GM18517 (cell line): Measurements from ENCODE around the gene OR8U1.
"Not testable (repeated sequence)": the region's sequence is repeated elsewhere in the genome, so short reads cannot be mapped to it uniquely, and the experiment has no call there.

Experiments used
- ATAC-seq: cut with Tn5 transposase; IDR thresholded peaks from one replicate; pipeline ENCODE4 v1.9.1; 2021; ENCODE audit warnings: mild to moderate bottlenecking, moderate library complexity; ENCODE audit not compliant: unreplicated experiment

The OR8U1 gene

DNA sequence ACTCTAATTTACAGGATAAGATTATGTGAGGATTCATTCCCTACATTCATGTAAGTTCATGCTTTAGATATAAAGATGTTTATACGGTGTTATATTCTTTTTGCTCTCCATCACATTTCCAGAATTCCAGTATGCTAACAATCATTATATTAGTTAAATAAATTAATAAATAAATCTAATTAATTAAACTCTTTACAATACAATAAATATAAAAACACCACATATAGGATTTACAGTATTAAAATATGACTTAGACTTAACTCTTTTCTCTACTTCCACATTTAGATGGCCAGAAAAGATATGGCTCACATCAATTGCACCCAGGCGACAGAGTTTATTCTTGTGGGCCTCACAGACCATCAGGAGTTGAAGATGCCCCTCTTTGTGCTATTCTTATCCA lies at the start of gene OR8U1:
Gene OR8U1, plus strand, starts transcription at position 301 of the 400 bp plus-strand sequence. Its CDS starts 0 bp downstream, at position 301.
- ATAC-seq = no peak

DNA sequence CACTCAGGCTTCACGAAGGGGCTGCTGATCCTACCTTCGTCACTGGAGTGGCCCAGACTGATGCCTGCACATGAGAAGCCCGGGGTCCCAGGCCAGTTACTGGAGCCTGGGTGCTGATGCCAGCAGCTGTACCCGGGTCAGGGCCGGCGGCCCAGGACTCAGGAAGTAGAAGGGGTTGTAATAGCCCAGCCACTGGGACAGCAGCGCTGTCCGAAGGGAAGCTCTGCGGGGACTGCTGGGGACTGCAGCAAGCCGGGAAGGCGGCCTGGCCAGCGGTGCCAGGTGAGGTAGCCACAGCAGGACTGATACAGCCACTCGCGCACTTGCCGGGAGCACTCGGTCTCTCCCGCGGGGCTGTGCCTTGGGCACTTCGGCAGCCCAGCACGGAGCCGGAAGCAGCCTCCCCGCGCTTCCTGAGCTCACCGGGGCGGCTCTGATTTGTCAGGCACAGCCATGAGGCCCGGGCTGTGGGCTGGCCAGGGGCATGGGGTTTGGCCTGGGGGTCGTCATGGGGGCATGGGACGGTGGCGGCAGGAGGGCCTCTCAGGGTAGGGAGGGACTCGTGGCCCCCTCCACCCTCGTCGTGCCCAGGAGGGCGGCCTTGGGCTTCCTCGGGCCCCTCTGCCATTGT lies 43.4 kb upstream of the OR8U1 start:
- ATAC-seq = no peak

DNA sequence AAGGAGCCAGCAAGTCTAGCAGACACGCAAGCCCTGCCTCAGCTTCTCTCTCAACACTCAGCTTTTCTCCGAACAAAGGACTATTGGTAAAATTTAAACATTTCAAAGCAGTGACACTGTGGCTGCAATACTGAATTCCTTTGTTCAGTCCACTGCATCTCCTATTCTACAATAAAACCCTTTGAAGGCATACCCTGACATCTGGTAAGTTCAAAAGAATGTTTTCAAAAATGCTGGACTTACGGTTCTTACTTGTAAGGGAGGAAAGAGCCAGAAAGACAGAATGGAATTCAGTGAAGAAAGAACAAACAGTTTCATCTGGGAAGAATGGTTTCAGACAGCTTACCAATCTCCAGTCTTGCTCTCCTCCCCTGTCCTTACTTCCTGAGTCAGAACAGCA lies 42.3 kb upstream of the OR8U1 start:
- no peak for ATAC-seq

DNA sequence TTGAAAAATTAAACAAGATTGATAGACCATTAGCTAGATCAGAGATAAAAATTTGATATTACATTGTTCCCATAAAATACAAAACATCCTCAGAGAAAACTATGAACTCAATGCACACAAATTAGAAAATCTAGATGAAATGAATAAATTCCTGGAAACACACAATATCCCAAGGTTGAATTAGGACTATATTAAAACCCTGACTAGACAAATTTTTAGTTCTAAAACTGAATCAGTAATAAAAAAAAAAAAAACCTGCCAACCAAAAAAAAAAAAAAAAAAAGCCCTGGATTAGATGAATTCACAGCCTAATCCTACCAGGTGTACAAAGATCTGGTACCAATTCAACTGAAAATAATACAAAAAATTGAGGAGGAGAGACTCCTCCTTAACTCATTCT lies 35.1 kb upstream of the OR8U1 start:
- ATAC-seq = no peak

DNA sequence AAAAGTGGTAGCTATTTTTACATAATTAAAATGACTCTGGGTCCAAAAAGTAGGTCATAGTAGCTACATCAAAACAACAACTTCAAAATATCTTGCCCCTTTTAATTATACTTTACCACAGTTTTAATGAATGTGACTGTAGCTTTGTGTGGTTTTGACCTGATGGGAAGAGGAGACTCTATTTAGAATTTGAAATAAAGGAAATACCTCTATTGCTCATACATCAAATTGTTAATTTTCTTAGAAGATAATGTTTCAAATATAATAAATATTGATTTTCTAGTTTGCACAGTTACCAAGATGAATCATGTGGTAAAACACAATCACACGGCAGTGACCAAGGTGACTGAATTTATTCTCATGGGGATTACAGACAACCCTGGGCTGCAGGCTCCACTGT lies 29.7 kb upstream of the OR8U1 start, which contains the start of gene OR8K1:
Gene OR8K1, plus strand, starts transcription at position 301 of the 400 bp plus-strand sequence. Its CDS starts 0 bp downstream, at position 301.
- no peak for ATAC-seq

DNA sequence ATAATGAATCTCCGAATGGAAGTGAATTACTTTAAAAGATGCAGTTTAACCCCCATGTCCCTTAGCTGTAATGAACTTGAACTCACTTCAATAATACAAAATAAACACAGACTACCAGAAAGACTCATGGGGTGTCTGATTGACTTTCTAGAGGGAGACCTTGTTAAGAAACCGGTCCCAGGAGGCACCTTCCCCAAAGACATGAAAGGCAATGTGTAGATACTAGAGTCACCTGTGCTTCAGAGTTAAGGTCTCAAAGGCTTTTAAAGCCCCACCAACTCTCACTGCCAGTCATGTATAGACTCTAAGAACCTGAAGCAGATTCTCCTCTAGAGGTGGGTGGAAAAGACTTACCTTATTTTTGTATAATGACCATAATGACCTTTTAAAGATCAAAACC lies 21.4 kb upstream of the OR8U1 start, which contains the start of gene OR8J1:
Gene OR8J1, plus strand, starts transcription at position 301 of the 400 bp plus-strand sequence. CDS start 5,956 bp downstream, outside the sequence.
- ATAC-seq = no peak

DNA sequence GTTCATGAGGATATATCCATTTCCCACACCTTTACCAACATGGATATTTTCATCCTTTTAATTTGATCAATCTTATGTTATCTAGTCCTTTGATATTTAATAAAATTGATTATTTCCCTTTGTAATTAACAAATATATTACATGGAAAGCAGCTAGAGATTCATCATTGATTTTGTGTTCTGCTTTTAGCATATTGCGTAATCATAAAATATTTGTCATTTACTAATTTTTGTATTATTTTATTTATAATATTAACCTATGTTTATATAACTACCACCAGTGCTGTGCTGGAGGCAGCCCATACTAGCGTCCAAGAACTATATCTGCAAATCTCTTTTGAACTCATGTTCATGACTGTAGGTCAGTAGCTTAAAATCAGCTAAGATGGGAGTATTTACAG lies 4.7 kb downstream of the OR8U1 start:
- no peak for ATAC-seq

DNA sequence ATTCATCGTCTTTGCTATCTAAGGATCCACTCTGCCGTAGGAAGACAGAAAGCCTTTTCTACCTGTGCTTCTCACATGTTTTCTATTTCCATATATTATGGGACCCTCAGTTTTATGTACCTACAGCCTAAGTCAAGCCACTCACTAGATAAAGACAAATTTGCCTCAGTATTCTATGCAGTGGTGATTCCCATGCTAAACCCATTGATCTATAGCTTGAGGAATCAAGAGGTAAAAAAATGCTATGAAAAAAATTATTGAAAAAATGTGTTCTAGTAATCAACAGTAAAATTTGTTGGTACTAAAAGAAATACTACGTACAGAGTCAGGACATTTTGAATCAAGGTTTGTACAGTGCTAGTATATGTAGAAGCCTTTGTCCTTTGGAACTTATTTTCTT lies 19.0 kb downstream of the OR8U1 start:
- no peak for ATAC-seq

DNA sequence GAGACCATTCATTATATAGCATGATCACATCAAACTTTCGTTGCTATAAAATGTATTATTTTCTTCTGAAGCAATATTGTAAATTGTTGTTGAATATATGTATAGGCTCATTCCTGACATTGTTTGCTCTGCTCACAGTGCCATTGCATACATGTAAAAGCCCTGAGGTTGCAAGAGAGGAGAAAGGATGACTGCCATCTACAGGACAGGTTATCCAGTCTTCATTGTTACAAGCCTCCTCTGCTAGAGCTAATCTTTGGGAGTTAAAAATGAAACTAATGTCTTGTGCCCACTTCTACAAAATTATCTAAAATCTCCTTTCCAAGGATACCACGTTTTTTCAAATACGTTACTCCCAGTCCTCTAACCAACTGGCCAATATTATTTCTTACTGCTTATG lies 20.6 kb downstream of the OR8U1 start:
- no peak for ATAC-seq

DNA sequence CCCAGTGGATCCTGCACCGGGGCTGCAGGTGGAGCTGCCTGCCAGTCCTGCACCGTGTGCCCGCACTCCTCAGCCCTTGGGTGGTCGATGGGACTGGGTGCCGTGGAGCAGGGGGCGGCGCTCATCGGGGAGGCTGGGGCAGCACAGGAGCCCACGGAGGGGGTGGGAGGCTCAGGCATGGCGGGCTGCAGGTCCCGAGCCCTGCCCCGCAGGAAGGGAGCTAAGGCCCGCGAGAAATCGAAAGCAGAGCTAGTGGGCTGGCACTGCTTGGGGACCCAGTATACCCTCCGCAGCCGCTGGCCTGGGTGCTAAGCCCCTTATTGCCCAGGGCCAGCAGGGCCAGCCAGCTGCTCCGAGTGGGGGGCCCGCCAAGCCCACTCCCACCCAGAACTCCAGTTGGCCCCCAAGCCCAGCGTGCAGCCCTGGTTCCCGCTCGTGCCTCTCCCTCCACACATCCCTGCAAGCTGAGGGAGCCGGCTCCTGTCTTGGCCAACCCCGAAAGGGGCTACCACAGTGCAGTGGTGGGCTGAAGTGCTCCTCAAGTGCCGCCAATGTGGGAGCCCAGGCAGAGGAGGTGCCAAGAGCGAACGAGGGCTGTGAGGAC lies 26.5 kb downstream of the OR8U1 start:
- ATAC-seq = not testable (repeated sequence)

DNA sequence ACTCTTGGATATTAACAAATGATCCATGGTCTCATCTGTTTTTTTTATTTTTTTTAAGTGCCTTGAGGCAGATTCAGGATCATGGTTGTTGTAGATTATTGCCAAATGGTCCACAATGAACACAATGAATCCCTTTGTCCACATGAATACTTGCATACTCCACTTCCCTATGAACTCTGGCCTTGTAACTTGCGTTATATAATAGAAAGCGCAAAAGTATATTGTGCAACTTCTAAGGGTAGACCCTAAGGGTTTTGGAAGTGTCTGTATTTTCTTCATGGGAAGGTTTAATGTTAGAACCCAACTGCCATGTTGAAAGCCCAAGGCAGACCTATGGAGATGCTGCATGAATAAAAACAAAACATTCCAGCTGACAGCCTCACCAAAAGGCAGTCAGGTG lies 29.0 kb downstream of the OR8U1 start:
- ATAC-seq = no peak

DNA sequence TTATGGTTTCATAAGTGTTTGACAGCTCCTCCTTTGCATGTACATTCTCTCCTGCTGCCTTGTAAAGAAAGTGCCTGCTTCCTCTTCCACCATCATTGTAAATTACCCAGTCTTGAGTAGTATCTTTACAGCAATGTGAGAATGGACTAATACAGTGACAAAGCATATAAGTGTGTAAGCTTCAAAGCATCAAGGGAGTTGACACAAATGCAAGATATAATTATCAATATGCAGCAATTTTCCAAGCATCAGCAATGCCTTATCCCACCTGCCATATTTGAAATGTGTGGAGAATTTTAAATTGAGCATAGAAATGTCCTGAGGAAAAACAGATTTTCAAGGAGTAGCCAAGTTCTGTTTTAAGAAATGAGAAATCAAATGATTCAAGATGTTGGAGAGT lies 35.4 kb downstream of the OR8U1 start:
- no peak for ATAC-seq

DNA sequence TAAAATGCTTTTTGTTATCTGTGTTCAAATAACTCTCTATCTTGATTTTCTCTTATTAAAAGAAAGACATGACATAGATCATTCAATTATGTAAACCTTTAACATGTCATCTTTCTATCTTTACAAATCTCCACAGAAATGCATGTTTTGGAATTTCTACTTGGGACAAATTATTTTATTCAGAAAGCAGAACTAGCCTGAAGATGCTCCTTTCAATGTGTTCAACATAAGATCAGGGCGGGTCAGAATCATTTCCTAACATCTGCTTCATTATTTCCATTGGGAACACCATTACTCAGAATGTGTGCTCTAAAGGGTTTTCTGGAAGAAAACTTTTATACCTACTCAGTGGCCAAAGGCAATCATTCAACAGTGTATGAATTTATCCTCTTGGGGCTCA lies 37.0 kb downstream of the OR8U1 start, which contains the start of gene OR5AL1:
Gene OR5AL1, plus strand, starts transcription at position 301 of the 400 bp plus-strand sequence.
- ATAC-seq = no peak
